ENCODE measurements around the gene TNS3. TPM values are rescaled to one million over a fixed set of nuclear protein-coding genes. Genes with fewer than 3 reads are reported as not detected.

The TNS3 gene
- total RNA-seq, 1 donor from 2014 or later, result 120 TPM

DNA sequence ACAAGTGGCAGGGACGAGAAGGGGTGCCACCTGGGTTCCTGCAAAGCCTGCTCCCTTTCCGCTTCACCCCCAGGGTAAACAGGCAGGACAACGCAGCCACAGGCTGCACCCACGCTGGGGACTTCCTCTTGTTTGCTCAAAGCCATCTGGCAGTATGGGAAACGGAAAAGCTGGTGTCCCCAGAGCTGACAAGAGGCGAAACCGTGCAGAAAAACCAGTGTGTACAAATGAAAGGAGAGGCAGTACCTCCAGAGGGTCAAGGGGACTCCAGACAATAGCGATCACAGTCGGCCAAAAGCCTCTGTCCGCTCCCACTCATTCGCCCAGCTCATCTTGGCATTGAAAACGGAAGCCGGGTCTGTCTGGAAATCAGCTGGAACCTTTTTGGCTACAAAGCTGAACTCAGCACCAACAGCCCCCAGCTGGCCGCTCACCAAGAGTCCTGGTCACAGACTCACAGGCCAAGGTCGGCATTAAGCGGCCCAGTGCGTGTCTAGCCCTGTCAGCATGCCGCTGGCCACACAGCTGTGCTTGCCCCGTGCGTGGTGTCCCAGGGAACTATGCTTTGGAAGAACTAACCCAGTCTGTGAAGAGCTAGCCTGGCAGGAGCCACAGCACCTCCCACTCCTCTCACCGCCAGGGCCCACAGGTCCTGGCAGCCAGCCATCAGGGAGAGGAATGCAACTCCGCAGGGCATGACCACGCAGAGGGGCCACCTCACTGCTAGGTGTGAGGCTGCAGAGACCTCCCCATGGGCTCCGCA lies 10.4 kb downstream of the TNS3 start:
- Mint-ChIP-seq H3K9me3 (ENCODE audit: low read depth) (no peaks in the 10 kb centered on the region), H3K4me3 (ENCODE audit: low read depth) (peak overlapping the region; percentile 21), H3K4me1 (ENCODE audit: low read depth) (peaks cover 65% of the 10 kb centered on the region), H3K36me3 (ENCODE audit: insufficient read depth) (peaks cover 12% of the 10 kb centered on the region), H3K27me3 (no peaks in the 10 kb centered on the region), H3K27ac (peak overlapping the region; percentile 95)
- DNase-seq (ENCODE audit: low spot score, unreplicated experiment), result no peak
- TF ChIP-seq CTCF (IDR thresholded peaks at IDR 0.05; ENCODE audit: unreplicated experiment), result no peak

DNA sequence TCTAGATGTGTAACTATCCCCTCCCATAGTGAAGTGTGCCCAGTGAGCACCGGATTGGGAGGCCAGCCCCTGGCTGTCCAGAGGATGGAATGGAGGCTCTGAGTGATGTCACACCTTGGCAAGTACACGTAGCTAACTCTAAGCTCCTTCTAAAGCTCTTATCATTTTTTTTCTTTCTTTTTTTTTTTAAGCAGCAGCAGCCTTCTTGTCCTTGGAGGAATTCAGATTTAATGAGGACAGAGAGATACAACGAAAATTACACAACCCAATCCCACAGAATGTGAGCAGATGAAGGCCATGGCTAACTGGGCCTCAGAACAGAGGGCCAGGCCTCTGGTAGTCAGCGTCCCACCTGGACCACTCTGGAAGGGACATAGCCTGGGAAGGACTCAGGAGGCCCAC lies 11.3 kb downstream of the TNS3 start:
- Mint-ChIP-seq H3K27ac (peak overlapping the region; percentile 95), H3K4me1 (ENCODE audit: low read depth) (peaks cover 59% of the 10 kb centered on the region), H3K9me3 (ENCODE audit: low read depth) (no peaks in the 10 kb centered on the region), H3K27me3 (no peaks in the 10 kb centered on the region), H3K36me3 (ENCODE audit: insufficient read depth) (peaks cover 11% of the 10 kb centered on the region), H3K4me3 (ENCODE audit: low read depth) (peak overlapping the region; percentile 32)
- TF ChIP-seq CTCF (IDR thresholded peaks at IDR 0.05; ENCODE audit: unreplicated experiment), result no peak
- DNase-seq (ENCODE audit: low spot score, unreplicated experiment), result no peak

DNA sequence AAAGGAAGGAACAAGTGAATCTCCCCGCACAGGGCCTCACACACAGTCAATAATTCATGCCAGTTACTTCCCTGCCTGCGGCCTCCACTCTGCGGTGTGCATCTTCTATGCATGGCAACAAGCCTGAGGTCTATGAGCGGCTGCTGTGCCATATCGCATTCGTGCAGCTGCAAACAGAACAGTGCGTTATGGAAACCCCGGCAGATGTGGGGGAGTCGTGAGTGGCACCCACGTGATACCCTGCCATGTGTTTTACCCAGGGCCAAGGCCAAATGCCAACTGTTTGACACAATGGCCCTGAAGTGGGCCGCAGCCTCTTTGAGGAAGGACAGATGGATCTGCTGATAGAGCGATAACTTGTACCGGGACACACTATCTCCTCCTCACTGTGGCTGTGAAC lies 13.4 kb downstream of the TNS3 start:
- Mint-ChIP-seq H3K4me1 (ENCODE audit: low read depth) (peaks cover 42% of the 10 kb centered on the region), H3K36me3 (ENCODE audit: insufficient read depth) (peaks cover 12% of the 10 kb centered on the region), H3K9me3 (ENCODE audit: low read depth) (no peaks in the 10 kb centered on the region), H3K27me3 (no peaks in the 10 kb centered on the region), H3K27ac (no peak overlapping the region), H3K4me3 (ENCODE audit: low read depth) (no peak overlapping the region)
- no peak for DNase-seq (ENCODE audit: low spot score, unreplicated experiment)
- no peak for TF ChIP-seq CTCF (IDR thresholded peaks at IDR 0.05; ENCODE audit: unreplicated experiment)

- Mint-ChIP-seq H3K27me3 (no peaks in the 10 kb centered on the region), H3K4me1 (ENCODE audit: low read depth) (peaks cover 39% of the 10 kb centered on the region), H3K9me3 (ENCODE audit: low read depth) (no peaks in the 10 kb centered on the region), H3K4me3 (ENCODE audit: low read depth) (no peak overlapping the region), H3K27ac (no peak overlapping the region), H3K36me3 (ENCODE audit: insufficient read depth) (peaks cover 11% of the 10 kb centered on the region)
- no peak for TF ChIP-seq CTCF (IDR thresholded peaks at IDR 0.05; ENCODE audit: unreplicated experiment)
- no peak for DNase-seq (ENCODE audit: low spot score, unreplicated experiment)
These were observed 13.9 kb downstream of the TNS3 start for GRCh38 chr7:47568056-47568455.

GRCh38 chr7:47565640-47566250 lies 16.2 kb downstream of the TNS3 start:
- Mint-ChIP-seq H3K4me3 (ENCODE audit: low read depth) (no peak overlapping the region), H3K4me1 (ENCODE audit: low read depth) (peaks cover 22% of the 10 kb centered on the region), H3K9me3 (ENCODE audit: low read depth) (no peaks in the 10 kb centered on the region), H3K27ac (no peak overlapping the region), H3K27me3 (no peaks in the 10 kb centered on the region), H3K36me3 (ENCODE audit: insufficient read depth) (peaks cover 14% of the 10 kb centered on the region)
- DNase-seq (ENCODE audit: low spot score, unreplicated experiment), result no peak
- no peak for TF ChIP-seq CTCF (IDR thresholded peaks at IDR 0.05; ENCODE audit: unreplicated experiment)

All from progenitor cell of endocrine pancreas (in vitro differentiated cells).